NOMO-1 treated with DMSO at 0.1 percent for 48 hours (cell line): ENCODE measurements around the gene PSTPIP1.

Experiments used
- DNase-seq: peaks from one replicate; lab custom pipeline; 2025; ENCODE audit not compliant: unreplicated experiment; lab: John Stamatoyannopoulos, UW

The PSTPIP1 gene

DNA sequence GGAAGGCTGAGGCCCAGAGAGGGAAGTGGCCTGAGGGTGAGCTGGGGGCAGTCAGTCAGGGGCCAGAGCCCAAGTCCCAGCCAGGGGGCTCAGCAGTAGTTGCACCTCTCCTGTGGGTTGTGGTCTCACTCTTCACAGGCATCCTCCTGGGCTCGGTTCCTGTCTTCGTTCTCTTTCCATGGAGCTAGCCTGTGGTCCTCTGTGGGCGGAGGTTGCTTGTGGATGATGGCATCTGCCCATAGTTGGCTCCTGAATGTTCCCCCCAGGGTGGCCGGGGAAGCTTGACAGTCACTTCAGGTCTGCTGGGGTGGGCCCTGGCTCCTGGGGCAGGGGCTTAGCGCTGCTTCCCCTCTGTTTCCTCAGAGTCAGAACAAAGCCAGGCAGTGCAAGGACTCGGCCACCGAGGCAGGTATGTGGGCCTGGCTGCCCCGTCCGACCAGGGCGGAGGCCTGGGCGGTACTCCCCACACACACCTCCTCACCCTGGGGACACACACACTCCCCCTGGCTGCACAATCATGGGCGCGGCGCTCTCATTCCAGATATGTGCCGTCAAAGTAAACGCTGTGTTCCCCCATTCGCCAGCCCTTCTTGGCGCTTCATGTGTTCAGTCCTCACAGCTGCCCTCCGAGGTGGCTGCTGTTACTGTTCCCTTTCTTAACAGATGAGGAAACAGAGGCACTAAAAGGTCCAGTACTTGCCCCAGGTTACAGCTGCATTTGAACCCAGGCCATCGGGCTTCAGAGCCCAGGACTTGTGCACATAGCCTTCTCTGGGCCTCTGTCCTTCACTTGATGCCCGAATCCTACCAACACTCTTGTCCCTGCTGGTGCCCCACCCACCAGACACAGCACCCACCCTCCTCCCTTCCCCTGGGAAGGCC lies 34.5 kb downstream of the PSTPIP1 start:
- no peak for DNase-seq

DNA sequence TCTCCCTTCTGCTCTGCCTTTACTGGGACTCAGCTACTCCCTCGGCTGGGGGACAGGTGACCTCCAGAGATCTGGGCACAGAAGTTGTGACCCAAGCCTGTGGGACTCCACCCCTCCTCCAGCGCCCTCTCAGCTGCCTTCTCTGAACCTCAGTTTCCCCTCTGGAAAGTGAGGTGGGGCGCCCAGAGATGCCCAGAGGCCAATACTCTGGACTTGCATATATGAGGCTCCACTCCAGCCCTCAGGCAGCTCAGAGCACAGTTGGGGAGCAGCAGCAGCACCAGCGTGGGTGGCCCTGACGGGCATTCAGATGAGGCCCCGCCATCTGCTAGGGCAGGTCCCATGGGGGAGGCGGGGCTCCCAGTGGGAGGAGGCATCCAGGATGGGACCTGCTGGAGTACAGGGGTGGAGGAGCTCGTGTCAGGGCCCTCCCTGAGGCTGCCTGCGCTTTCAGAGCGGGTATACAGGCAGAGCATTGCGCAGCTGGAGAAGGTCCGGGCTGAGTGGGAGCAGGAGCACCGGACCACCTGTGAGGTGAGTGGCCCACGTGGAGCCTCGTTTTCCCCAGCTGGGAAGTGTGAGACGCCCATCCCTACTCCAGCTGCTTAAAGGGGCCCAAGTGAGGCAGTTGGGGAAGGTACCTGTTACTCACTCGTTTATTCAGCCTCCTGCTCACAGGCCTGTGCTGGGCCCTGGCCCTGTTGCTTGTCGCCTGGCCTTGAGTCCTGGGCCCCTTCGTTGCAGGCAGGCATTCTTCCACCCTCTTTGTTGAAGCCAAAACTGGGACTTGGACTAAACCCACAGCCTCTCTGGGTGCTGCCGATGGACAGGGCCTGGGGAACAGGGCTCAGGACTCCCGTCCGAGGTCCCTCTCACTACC lies 35.4 kb downstream of the PSTPIP1 start:
- no peak for DNase-seq

DNA sequence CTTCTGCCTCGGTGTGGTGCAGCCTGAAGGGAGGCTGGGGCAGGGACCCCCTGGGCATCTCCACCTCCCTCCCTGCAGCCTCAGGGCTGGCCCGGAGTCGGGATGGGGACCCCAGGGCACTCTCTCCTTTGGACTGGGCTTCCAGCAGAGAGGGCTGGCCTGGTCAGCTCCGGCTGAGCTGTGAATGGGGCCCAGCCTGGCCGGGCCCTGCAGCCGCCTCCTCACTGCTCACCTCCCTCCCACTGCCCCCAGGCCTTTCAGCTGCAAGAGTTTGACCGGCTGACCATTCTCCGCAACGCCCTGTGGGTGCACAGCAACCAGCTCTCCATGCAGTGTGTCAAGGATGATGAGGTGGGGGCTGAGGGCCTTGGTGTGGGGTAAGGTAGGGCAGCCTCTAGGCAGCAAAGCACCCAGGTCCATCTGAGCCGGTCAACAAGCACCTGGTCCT lies 36.0 kb downstream of the PSTPIP1 start:
- DNase-seq: no peak

GRCh38 chr15:77031376-77032050 lies 36.6 kb downstream of the PSTPIP1 start:
- DNase-seq: peak; percentile 39

DNA sequence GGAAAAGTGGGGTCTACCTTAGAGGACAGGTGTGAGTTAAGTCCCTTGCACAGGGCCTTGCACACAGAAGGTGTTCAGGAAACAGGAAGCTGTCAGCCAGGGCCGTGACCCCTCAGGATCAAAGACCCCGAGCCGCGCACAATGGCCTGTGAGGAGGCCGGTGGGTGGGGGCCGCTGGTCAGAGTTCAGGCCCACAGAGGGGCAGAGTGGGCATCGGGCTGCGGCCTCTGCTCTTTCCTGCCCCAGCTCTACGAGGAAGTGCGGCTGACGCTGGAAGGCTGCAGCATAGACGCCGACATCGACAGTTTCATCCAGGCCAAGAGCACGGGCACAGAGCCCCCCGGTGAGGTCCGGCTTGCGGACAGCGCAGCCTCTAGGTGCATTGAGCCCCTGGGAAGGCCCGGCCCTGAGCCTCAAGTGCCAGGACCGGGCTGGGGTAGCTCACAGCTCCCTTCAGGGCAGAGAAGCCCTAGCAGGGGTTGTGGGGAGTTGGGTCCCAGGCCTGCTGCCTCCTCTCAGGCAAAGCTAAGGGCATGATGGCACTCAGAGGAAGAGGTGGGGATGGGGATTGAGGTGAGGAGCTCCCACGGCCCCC lies 37.2 kb downstream of the PSTPIP1 start:
- no peak for DNase-seq

- no peak for DNase-seq
Observed at GRCh38 chr15:77032647-77033416, 37.9 kb downstream of the PSTPIP1 start.

GRCh38 chr15:77033417-77033728 lies 38.4 kb downstream of the PSTPIP1 start:
- no peak for DNase-seq

DNA sequence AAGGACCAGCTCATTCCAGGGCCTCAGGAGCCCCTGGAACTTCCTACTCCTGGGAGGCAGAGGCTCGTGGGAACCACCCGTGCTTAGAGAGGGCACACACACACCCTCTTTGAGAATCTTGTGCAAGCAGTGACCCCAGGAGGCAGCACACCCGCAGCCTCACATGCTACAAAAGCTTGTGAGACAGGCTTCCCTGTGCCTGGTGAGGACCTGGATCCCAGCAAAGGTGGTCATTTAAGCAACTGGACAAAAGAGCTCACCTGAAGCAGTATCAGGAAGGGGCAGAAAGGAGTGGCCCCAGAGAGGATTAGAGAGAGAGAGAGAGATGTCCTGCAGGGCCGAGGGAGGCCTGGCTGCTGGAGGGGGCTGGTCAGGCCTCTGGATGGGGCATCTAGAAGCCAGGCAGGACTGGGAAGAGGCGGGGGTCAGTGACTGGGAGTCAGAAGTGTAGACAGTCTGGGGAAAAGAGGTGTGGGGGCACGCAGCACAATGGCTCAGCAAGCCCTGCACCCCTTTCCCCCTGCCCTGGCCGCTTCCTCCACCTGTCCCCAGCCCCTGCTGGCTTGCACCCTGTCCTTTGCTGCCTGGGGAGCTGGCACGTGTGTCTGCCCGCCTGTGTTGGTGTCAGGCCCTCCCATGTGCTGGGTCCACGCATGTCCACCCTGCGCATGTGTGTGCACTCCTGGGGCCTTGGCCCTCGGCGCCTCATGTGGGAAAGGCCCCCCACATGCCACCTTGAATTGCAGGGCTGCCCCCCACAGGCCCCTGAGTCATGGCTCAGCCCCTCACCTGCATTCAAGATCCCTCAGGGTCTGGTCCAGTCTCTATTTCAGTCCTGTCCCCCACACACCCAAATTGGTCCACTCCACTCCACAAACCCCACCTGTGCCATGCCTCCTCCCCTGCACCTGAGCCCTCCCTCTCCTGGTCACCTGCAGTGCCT lies 39.1 kb downstream of the PSTPIP1 start:
- DNase-seq: no peak

DNA sequence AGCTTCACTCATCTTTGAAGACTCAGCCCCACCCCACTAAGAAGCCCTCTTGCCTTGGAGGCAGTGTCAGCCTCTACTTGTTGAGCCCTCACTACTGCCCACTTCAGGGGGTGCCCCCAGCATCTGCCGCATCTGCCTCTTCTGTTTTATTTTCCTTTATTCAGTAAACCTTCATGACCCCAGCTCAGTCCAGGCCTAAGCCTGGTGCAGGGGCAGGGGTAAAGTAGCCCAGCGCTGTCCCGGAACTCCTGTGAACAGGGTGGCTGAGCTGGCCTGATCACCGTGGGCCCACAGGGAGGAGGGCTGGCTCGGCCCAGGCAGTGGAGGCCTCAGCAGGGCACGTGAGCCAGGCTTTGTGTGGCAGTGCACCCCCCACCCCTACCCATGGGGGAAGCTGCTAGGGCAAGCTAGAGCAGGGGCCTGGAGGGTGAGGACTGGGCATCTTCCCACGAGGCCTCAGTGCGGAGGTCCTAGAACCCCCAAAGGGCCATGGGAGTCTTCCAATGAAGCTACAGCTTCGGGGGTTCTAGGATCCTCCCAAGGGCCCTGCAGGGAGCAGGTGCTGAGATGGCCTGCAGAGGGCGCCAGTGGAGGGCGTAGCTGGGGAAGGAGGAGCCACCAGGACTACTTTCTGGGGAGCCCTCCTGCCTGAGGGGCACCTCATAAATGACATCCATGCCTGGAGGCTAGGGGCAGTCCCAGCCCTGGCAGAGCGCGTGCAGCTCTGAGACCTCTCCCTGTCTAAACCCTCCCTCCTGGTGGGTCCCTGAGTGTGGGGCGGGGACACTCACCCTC lies 40.0 kb downstream of the PSTPIP1 start:
- DNase-seq: no peak

GRCh38 chr15:77035584-77035983 lies 40.7 kb downstream of the PSTPIP1 start:
- DNase-seq: no peak

GRCh38 chr15:77035999-77036471 lies 41.1 kb downstream of the PSTPIP1 start:
- no peak for DNase-seq

- no peak for DNase-seq
Observed at GRCh38 chr15:77036537-77037387, 41.8 kb downstream of the PSTPIP1 start.

- DNase-seq: no peak
Observed at GRCh38 chr15:77037388-77038209, 42.7 kb downstream of the PSTPIP1 start.

DNA sequence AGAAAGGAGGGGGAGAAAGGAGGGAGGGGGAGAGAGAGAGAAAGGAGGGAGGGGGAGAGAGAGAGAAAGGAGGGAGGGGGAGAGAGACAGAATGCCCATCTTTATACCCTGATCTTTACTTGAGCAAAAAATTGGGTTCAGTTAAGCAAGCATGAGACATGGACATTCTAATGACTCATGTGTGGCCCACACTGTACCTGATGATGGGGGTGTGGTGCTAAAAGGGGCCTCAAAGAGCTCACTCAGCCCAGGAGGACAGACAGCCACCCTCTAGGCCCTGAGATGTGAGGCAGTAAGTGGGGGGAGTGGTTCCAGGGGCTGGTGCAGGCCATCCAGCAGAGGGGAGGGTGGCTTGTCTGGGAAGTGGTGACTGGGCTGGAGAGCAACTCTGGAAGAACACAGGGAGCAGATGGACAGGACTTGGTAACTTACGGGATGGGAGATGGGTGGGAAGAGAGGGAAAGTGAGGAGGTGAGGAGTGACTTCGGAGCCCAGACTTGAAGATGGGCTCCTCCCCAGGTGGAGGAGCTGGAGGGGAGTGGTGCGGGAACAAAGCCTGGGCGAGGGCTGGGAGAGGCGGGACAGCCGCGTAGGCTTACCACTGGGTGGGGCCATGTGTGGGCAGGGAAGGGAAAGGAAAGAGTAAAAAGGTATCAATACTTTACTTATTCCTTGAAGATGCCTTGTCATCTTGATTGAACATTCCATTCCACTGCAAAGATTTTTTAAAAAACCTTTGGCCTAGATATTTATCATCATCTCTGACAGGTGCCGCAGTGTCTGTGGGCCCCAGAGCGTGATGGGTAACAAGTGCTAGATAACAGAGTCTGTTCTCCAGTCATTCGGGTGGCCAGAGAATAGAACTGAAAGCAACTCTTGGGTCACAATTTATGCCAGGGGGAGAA lies 43.6 kb downstream of the PSTPIP1 start:
- DNase-seq: no peak

DNA sequence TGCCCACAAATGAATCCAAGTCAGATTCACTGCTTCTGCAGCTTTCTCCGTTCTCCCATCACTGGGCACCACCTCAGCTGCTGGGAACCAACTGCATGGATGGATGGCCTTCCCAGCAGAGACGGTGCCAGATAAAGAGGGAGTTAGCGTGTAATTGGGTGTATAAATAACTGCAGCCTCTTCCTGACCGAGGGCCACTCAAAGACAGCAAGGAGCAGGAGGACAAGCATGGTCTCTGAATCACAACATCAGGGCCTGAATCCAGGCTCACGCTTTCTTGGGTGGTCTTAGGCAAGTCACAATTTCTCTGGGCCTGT lies 44.2 kb downstream of the PSTPIP1 start:
- no peak for DNase-seq

DNA sequence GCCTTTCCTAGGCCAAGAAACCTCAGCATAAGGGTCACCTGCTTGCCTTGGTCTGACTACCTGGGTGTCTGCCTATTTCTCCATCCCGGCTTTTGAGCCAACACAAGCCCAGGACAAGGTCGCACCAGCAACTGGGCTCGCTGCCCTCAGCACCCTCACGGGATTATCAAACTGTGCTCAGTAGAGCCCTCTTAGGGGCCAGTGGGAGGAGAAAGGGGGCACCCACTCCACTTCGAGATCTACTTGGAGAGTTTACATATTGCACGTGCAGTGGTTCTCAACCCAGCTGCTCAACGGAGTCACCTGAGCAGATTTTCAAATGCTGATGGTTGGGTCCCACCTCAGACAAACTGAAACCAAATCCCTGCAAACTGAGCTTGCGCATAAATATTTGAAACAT lies 44.9 kb downstream of the PSTPIP1 start:
- no peak for DNase-seq
